AG10803 (cell line): ENCODE results near the gene C8A.

Source experiments
- DNase-seq: peaks from one replicate; pipeline ENCODE4 v3.0.0; 2010; ENCODE audit warnings: low read depth
- H3K4me3 ChIP-seq: 2 replicates; pipeline ENCODE4 v1.5.1; 2011; ENCODE audit warnings: mild to moderate bottlenecking, low read length, control low read depth
- CTCF ChIP-seq: conservative IDR thresholded peaks from 2 replicates; pipeline ENCODE4 v1.5.1; 2011; ENCODE audit warnings: mild to moderate bottlenecking, low read length, control low read depth, inconsistent platforms

Gene C8A

GRCh38 chr1:56967355-56967754 is 112.8 kb downstream of the C8A start:
- no peak for TF ChIP-seq CTCF
- H3K4me3 ChIP-seq: no peak overlapping the region
- no peak for DNase-seq
